ENCODE results near the gene RALGDS. TPM values are rescaled to one million over a fixed set of nuclear protein-coding genes. Genes with fewer than 3 reads are reported as not detected.

The RALGDS gene
- polyA plus RNA-seq, 1 donor (not counting 4 experiments of a cell fraction or from before 2014, with no cell fraction given) = 22.6 TPM

DNA sequence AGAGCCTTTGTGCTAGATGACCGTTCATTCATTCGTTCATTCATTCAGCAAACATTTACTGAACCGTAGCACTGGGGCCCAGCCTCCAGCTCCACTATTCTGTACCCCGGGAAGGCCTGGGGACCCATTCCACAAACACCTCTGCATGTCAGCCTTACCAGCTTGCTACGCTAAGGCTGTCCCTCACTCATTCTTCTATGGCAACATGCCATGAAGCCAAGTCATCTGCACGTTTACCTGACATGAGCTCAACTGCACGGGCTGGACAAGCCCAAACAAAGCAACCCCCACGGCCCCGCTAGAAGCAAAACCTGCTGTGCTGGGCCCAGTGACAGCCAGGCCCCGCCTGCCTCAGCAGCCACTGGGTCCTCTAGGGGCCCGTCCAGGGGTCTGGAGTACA, 53.2 kb downstream of the RALGDS start:
- Histone ChIP-seq H3K27me3 (ENCODE audit: control insufficient read depth, extremely low read depth, insufficient read depth, low read length) (peaks cover 10% of the 10 kb centered on the region), H3K9me1 (ENCODE audit: control insufficient read depth, extremely low read depth, insufficient read depth, low read length) (no peaks in the 10 kb centered on the region), H2AFZ (ENCODE audit: control insufficient read depth, low read length) (no peak overlapping the region), H3K79me2 (ENCODE audit: control insufficient read depth, insufficient read depth, low read length) (no peaks in the 10 kb centered on the region), H3K27ac (ENCODE audit: control insufficient read depth, insufficient read depth, low read length) (no peak overlapping the region), H4K20me1 (ENCODE audit: control insufficient read depth, extremely low read depth, insufficient read depth, low read length) (no peaks in the 10 kb centered on the region), H3K4me2 (ENCODE audit: control insufficient read depth, extremely low read depth, insufficient read depth, low read depth, low read length) (peak overlapping the region; percentile 42), H3K4me1 (ENCODE audit: control insufficient read depth, extremely low read depth, insufficient read depth, low read length) (peaks cover 16% of the 10 kb centered on the region), H3K9me3 (ENCODE audit: control insufficient read depth, low read depth, low read length) (no peaks in the 10 kb centered on the region), H3K36me3 (ENCODE audit: control insufficient read depth in 2 of 2, extremely low read depth in 1 of 2, insufficient read depth in 2 of 2, low read length in 2 of 2) (no peaks in the 10 kb centered on the region), H3K4me3 (ENCODE audit: control insufficient read depth in 2 of 3, extremely low read depth in 1 of 3, insufficient read depth in 2 of 3, low read depth in 1 of 3, low read length in 3 of 3) (no peak overlapping the region), H3K9ac (ENCODE audit: control insufficient read depth, extremely low read depth, insufficient read depth, low read length) (no peak overlapping the region)
- FAIRE-seq (peak; percentile 93), DNase-seq (ENCODE audit: low read depth, low spot score) (peak; percentile 73)
- dilution Hi-C loops (cut with MboI; ENCODE audit: extremely low pct_ligation_motif_present, low sequenced_read_pairs) = no loop called here
- no peak for TF ChIP-seq EZH2 (IDR thresholded peaks at IDR 0.05; ENCODE audit: low read length)
- TF ChIP-seq, protein P1, sequence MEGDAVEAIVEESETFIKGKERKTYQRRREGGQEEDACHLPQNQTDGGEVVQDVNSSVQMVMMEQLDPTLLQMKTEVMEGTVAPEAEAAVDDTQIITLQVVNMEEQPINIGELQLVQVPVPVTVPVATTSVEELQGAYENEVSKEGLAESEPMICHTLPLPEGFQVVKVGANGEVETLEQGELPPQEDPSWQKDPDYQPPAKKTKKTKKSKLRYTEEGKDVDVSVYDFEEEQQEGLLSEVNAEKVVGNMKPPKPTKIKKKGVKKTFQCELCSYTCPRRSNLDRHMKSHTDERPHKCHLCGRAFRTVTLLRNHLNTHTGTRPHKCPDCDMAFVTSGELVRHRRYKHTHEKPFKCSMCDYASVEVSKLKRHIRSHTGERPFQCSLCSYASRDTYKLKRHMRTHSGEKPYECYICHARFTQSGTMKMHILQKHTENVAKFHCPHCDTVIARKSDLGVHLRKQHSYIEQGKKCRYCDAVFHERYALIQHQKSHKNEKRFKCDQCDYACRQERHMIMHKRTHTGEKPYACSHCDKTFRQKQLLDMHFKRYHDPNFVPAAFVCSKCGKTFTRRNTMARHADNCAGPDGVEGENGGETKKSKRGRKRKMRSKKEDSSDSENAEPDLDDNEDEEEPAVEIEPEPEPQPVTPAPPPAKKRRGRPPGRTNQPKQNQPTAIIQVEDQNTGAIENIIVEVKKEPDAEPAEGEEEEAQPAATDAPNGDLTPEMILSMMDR (optimal IDR thresholded peaks at IDR 0.05 in 1 of 3, IDR thresholded peaks at IDR 0.05 in 1 of 3, conservative IDR thresholded peaks at IDR 0.05 in 1 of 3; ENCODE audit: extremely low read depth in 1 of 3, insufficient read depth in 2 of 3, low read length in 3 of 3) = no peak

DNA sequence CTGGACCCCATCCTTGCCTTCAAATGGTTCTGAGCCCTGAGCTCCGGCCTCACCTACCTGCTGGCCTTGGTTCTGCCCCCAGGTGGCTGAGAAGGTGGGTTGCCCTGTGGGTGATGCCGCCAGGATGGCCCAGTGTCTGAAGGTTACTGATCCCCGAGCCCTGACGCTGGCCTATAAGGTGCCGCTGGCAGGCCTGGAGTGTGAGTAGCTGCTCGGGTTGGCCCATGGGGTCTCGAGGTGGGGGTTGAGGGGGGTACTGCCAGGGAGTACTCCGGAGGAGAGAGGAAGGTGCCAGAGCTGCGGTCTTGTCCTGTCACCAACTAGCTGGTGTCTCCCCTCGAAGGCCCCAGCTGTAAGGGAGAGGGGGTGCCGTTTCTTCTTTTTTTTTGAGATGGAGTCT, 54.0 kb downstream of the RALGDS start:
- Histone ChIP-seq H3K4me2 (ENCODE audit: control insufficient read depth, extremely low read depth, insufficient read depth, low read depth, low read length) (no peak overlapping the region), H2AFZ (ENCODE audit: control insufficient read depth, low read length) (no peak overlapping the region), H3K9ac (ENCODE audit: control insufficient read depth, extremely low read depth, insufficient read depth, low read length) (no peak overlapping the region), H3K27me3 (ENCODE audit: control insufficient read depth, extremely low read depth, insufficient read depth, low read length) (peaks cover 10% of the 10 kb centered on the region), H3K27ac (ENCODE audit: control insufficient read depth, insufficient read depth, low read length) (no peak overlapping the region), H3K4me3 (ENCODE audit: control insufficient read depth in 2 of 3, extremely low read depth in 1 of 3, insufficient read depth in 2 of 3, low read depth in 1 of 3, low read length in 3 of 3) (no peak overlapping the region), H3K36me3 (ENCODE audit: control insufficient read depth in 2 of 2, extremely low read depth in 1 of 2, insufficient read depth in 2 of 2, low read length in 2 of 2) (no peaks in the 10 kb centered on the region), H4K20me1 (ENCODE audit: control insufficient read depth, extremely low read depth, insufficient read depth, low read length) (no peaks in the 10 kb centered on the region), H3K9me3 (ENCODE audit: control insufficient read depth, low read depth, low read length) (no peaks in the 10 kb centered on the region), H3K4me1 (ENCODE audit: control insufficient read depth, extremely low read depth, insufficient read depth, low read length) (peaks cover 16% of the 10 kb centered on the region), H3K9me1 (ENCODE audit: control insufficient read depth, extremely low read depth, insufficient read depth, low read length) (no peaks in the 10 kb centered on the region), H3K79me2 (ENCODE audit: control insufficient read depth, insufficient read depth, low read length) (no peaks in the 10 kb centered on the region)
- DNase-seq (ENCODE audit: low read depth, low spot score) = no peak
- FAIRE-seq = no peak
- dilution Hi-C loops (cut with MboI; ENCODE audit: extremely low pct_ligation_motif_present, low sequenced_read_pairs) = no loop called here
- TF ChIP-seq, protein P1 (optimal IDR thresholded peaks at IDR 0.05 in 1 of 3, IDR thresholded peaks at IDR 0.05 in 1 of 3, conservative IDR thresholded peaks at IDR 0.05 in 1 of 3; ENCODE audit: extremely low read depth in 1 of 3, insufficient read depth in 2 of 3, low read length in 3 of 3) = no peak
- TF ChIP-seq EZH2 (IDR thresholded peaks at IDR 0.05; ENCODE audit: low read length) = no peak
